ENCODE data around the gene MAT2B. TPM values are rescaled to one million over a fixed set of nuclear protein-coding genes. Genes with fewer than 3 reads are reported as not detected.

Gene MAT2B
- total and polyA plus RNA-seq, 9 of the 15 experiments (the other 6 are each of a cell fraction or from before 2014, with no cell fraction given) = 32.0 to 57.7 (median 43.6) TPM

GRCh38 chr5:163505368-163506094 is at the start of gene MAT2B (continued):
- TF ChIP-seq, protein P1, sequence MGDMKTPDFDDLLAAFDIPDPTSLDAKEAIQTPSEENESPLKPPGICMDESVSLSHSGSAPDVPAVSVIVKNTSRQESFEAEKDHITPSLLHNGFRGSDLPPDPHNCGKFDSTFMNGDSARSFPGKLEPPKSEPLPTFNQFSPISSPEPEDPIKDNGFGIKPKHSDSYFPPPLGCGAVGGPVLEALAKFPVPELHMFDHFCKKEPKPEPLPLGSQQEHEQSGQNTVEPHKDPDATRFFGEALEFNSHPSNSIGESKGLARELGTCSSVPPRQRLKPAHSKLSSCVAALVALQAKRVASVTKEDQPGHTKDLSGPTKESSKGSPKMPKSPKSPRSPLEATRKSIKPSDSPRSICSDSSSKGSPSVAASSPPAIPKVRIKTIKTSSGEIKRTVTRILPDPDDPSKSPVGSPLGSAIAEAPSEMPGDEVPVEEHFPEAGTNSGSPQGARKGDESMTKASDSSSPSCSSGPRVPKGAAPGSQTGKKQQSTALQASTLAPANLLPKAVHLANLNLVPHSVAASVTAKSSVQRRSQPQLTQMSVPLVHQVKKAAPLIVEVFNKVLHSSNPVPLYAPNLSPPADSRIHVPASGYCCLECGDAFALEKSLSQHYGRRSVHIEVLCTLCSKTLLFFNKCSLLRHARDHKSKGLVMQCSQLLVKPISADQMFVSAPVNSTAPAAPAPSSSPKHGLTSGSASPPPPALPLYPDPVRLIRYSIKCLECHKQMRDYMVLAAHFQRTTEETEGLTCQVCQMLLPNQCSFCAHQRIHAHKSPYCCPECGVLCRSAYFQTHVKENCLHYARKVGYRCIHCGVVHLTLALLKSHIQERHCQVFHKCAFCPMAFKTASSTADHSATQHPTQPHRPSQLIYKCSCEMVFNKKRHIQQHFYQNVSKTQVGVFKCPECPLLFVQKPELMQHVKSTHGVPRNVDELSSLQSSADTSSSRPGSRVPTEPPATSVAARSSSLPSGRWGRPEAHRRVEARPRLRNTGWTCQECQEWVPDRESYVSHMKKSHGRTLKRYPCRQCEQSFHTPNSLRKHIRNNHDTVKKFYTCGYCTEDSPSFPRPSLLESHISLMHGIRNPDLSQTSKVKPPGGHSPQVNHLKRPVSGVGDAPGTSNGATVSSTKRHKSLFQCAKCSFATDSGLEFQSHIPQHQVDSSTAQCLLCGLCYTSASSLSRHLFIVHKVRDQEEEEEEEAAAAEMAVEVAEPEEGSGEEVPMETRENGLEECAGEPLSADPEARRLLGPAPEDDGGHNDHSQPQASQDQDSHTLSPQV (IDR thresholded peaks at IDR 0.05) = no peak
- TF ChIP-seq JUN (IDR thresholded peaks at IDR 0.05; ENCODE audit: borderline replicate concordance, low read depth, low read length) = 0 out of 2 replicates have a peak, but pooled peaks have one; percentile 45
- TF ChIP-seq JUN (CRISPR knock-in tag; IDR thresholded peaks at IDR 0.05; ENCODE audit: borderline replicate concordance) = no peak
- peak; percentile 76 for TF ChIP-seq NR2C1 (IDR thresholded peaks at IDR 0.05)
- peak; percentile 58; the same call in 1 of the 2 replicates for TF ChIP-seq NR2C1 (tag; IDR thresholded peaks at IDR 0.05)
- TF ChIP-seq MAFK (IDR thresholded peaks at IDR 0.05; ENCODE audit: low read length) = no peak
- no peak for TF ChIP-seq NFE2L1 (tag; IDR thresholded peaks at IDR 0.05; ENCODE audit: borderline replicate concordance, low read depth)
- peak; percentile 82 for TF ChIP-seq MYC (IDR thresholded peaks at IDR 0.05; ENCODE audit: low read depth, low read length)
- TF ChIP-seq MYC (CRISPR knock-in tag; IDR thresholded peaks at IDR 0.05; ENCODE audit: borderline replicate concordance, low read depth) = no peak
- peak; percentile 85 for TF ChIP-seq ETV5 (CRISPR knock-in tag; IDR thresholded peaks at IDR 0.05; ENCODE audit: low read depth)
- TF ChIP-seq ZKSCAN1 (IDR thresholded peaks at IDR 0.05; ENCODE audit: low read depth, low read length) = 0 out of 2 replicates have a peak, but pooled peaks have one; percentile 48
- peak; percentile 55; the same call in 1 of the 2 replicates for TF ChIP-seq NCOR1 (IDR thresholded peaks at IDR 0.05)
- TF ChIP-seq ZNF75A (CRISPR knock-in tag; IDR thresholded peaks at IDR 0.05) = no peak
- peak; percentile 93 for TF ChIP-seq PHF8 (IDR thresholded peaks at IDR 0.05; ENCODE audit: borderline replicate concordance, low read length)
- TF ChIP-seq MBD2 (IDR thresholded peaks at IDR 0.05; ENCODE audit: borderline replicate concordance, low read depth) = peak; percentile 75; the same call in 1 of the 2 replicates
- no peak for TF ChIP-seq KAT8 (IDR thresholded peaks at IDR 0.05; ENCODE audit: low read depth)
- no peak for TF ChIP-seq MED1 (CRISPR knock-in tag; IDR thresholded peaks at IDR 0.05; ENCODE audit: borderline replicate concordance)
- TF ChIP-seq STAG1 (CRISPR knock-in tag; IDR thresholded peaks at IDR 0.05; ENCODE audit: borderline replicate concordance) = no peak
- TF ChIP-seq, protein P2, sequence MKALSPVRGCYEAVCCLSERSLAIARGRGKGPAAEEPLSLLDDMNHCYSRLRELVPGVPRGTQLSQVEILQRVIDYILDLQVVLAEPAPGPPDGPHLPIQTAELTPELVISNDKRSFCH (CRISPR knock-in tag; IDR thresholded peaks at IDR 0.05) = no peak
- TF ChIP-seq, protein P2 (tag; IDR thresholded peaks at IDR 0.05) = peak; percentile 69; the same call in 1 of the 2 replicates
- TF ChIP-seq KDM2B (CRISPR knock-in tag; IDR thresholded peaks at IDR 0.05) = no peak
- TF ChIP-seq CTCF (IDR thresholded peaks at IDR 0.05 in 2 of 3, conservative IDR thresholded peaks at IDR 0.05 in 1 of 3; ENCODE audit: insufficient read depth in 2 of 3, low read depth in 1 of 3, low read length in 3 of 3) = peak; percentile 67 to 75 (median 69)

Measured in K562 (cell line).